HG03095 (cell line): ENCODE measurements around the gene PTK7.

ENCODE experiments used
- ATAC-seq: cut with Tn5 transposase; IDR thresholded peaks from one replicate; pipeline ENCODE4 v1.9.1; 2021; ENCODE audit warnings: moderate library complexity; ENCODE audit not compliant: unreplicated experiment

PTK7 gene

DNA sequence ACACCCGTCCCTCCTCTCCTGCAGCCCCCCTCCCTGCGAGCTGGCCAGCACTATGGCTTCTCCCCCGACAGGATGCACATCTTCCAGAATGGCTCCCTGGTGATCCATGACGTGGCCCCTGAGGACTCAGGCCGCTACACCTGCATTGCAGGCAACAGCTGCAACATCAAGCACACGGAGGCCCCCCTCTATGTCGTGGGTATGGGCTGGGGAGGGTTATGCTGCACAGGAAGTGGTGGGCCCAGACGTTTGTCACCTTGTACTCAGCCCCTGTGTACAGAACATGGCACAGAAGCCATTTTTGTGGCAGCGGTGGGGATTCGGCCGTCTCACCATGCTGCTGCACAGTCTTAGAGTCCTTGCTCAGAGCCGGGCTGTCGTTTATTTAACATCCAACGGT, 66.0 kb downstream of the PTK7 start:
- ATAC-seq: no peak

DNA sequence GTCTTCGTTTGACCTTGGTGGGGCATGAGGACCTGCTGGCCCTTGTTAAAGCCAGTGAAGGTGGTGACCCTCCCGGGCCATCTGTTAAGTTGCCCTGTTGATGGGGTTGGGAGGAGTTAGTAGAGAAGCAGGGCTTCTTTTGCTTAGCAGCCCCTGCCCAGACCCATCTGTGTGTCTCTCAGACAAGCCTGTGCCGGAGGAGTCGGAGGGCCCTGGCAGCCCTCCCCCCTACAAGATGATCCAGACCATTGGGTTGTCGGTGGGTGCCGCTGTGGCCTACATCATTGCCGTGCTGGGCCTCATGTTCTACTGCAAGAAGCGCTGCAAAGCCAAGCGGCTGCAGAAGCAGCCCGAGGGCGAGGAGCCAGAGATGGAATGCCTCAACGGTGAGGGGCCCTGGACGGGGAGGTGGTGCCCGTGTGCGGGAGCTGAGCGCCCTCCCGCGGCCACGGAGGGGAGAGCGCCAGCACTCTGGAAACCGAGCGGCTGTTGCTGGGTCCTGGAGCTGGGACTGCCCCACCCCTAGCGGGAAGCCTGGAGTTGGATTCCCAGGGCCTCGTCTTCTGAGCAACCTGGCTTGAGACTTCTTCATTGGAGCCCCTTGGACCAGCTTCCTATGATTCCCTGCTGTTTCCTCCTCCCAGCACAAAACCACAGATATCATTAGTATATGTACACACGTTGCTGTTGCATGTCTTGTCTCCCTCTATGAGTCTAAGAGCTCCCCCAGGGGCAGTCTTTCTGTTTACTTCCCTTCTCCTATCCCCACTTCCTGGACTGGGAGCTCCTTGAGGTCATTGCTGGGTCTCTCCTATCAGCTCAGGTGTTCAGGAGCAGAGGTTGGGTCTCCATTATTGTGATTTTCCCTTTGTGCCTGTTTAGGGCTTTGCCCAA, 67.4 kb downstream of the PTK7 start:
- peak; percentile 71 for ATAC-seq

- ATAC-seq: no peak
Observed at GRCh38 chr6:43144879-43145278, 68.8 kb downstream of the PTK7 start.

DNA sequence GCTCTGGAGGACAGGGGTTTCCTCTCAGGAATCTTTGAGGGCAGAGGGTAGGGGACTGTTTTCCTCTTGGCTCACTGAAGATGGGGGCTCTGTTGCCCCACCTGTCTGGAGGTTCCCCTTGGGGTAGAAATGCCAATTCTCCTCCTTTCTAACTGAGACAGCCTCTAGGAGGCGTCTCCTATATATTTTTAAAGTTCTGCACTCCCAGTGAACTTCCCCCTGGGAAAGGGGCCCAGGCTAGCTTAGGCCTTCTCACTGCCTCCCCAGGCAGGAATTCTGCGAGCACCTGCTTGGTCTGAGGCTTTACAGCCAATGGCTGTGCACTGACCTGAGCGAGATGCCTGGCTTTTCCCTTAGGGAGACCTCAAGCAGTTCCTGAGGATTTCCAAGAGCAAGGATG, 70.1 kb downstream of the PTK7 start:
- no peak for ATAC-seq

GRCh38 chr6:43146709-43147688, 70.9 kb downstream of the PTK7 start:
- no peak for ATAC-seq

DNA sequence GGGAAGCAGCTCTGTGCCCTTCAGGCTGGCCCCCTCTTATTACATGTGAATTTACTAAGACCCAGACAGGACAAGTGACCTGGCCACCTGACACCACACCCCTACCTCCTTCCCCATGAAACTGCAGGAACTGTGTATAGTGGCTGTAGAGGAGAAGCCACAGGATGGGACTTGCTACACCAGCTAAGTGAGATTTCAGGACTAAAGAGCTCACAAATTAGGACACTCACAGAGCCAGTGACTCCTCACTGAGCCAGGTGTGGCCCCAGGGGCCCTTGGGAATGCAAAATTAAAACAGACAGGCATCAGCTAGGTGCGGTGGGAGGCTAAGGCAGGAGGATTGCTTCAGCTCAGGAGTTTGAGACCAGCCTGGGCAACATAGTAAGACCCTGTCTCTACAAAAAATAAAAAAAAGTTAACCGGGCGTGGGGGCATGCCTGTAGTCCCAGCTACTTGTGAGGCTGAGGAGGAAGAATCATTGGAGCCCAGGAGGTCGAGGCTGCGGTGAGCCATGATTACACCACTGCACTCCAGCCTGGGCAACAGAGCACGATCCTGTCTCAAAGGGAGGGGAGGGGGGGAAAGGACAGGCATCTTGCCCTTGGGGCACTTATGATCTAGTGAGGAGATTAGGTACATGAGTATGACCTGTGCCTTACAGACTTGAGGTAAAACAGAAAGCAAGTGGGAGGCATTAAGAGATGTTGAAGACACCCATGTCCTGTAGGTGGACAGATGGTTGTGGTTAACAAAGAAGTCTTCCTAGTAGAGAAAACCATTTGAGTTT, 71.8 kb downstream of the PTK7 start:
- ATAC-seq: no peak

GRCh38 chr6:43149265-43149664, 73.2 kb downstream of the PTK7 start:
- no peak for ATAC-seq

DNA sequence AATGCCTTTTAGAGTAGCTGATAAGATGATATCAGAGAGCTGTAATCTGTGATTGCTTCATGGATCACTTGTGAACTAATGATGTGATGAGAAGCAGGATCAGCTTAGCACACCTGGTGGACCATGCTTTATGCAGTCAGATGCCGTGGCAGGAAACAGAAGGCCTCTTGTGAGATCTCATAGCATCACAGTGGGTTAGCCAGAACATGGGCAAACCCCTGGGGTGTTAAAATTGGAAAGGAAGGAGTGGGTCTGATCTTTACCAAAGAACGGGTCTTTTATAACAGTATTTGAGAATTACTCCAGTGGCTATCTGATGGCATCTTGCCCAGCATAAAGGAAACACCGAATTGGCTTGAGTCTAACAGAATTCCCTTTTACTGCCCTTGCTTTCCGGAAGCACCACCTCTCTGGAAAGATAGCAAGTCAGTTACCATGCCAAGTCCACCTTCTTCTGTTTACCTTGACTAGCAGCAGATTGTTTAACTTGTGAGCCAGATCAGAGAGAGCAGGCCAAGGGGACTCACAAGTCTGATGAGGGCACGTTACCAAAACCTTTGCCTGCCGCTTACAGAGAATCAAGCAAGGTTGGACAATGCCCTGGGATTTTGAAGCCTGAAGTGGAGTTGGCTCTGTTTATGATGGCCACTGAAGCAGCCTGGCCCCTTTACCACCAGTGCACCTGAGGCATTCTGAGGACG, 74.1 kb downstream of the PTK7 start:
- ATAC-seq: no peak

DNA sequence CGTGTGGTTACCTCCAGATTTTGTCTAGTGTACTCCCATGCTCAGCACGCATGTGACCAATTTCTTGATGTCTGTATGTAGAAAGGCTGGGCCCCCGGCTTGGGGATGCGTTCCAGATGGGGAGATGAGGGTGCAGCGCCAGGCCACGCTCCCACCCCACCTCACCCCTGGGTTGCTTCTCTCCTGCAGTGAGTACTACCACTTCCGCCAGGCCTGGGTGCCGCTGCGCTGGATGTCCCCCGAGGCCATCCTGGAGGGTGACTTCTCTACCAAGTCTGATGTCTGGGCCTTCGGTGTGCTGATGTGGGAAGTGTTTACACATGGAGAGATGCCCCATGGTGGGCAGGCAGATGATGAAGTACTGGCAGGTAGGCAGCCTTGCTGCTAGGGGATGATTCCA, 83.5 kb downstream of the PTK7 start:
- ATAC-seq: no peak

GRCh38 chr6:43163899-43164298, 87.8 kb downstream of the PTK7 start:
- no peak for ATAC-seq

GRCh38 chr6:43170417-43170930, 94.4 kb downstream of the PTK7 start:
- ATAC-seq: no peak

- peak; percentile 49 for ATAC-seq
Observed at GRCh38 chr6:43170931-43171706, 95.0 kb downstream of the PTK7 start, which contains the start of gene SRF. TSS of gene SRF (plus strand) at chr6:43171269. CDS start at chr6:43171657, 388 bp downstream.

DNA sequence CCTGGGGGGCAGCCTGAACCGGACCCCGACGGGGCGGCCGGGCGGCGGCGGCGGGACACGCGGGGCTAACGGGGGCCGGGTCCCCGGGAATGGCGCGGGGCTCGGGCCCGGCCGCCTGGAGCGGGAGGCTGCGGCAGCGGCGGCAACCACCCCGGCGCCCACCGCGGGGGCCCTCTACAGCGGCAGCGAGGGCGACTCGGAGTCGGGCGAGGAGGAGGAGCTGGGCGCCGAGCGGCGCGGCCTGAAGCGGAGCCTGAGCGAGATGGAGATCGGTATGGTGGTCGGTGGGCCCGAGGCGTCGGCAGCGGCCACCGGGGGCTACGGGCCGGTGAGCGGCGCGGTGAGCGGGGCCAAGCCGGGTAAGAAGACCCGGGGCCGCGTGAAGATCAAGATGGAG, 95.6 kb downstream of the PTK7 start:
- no peak for ATAC-seq

- ATAC-seq: no peak
Observed at GRCh38 chr6:43172104-43173007, 96.2 kb downstream of the PTK7 start.

GRCh38 chr6:43173591-43174262, 97.6 kb downstream of the PTK7 start:
- ATAC-seq: no peak

DNA sequence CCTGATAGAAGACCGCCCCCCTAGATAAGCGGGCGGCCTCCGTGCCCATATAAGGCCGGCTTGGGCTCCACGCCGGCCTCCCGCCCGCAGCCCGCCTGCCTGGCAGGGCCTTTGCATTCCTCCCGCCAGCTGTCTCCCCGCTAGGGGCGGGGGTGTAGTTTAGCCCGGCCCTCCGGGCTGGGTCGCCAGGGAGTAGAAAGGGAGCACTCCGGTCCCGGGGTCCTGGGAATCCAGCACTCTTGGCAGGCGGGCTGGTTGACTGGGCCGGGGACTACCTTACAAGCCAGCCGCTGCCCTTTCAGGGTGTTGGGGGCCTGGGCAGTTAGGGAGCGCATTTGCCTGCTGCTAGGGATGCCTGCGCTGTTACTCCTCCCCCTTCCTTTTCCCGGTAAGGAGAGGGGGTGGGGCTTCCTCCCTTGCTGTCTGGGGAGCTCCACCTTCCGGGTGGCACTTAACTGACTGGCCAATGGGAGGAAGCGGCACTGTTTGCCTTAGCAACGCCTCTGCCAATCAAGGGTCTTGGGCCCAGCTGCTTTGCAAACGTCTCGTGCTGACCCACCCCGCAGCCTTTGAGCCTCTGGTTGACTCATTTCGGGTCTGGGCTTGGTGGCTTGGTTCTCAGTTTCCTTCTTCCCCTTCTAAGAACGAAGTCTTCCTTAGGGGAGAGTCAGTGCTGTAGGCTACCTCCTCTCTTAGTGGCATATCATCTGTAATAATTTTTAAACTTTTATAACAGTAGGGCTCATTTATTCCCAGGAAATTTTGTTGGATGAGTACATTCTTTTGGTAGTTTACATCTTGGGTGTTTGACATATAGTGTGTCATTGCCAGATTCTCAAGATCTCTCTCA, 98.4 kb downstream of the PTK7 start:
- ATAC-seq: peak; percentile 59
